Mesenchymal stem cell (in vitro differentiated cells and primary cell): Measurements from ENCODE around the gene TTPAL.
"Not testable (repeated sequence)": the region's sequence is repeated elsewhere in the genome, so short reads cannot be mapped to it uniquely, and the experiment has no call there.

Experiments
- DNase-seq: peaks from one replicate; pipeline ENCODE4 v3.0.0-alpha.2; 2013
- H2AFZ ChIP-seq: one replicate; pipeline ENCODE4 v1.6.1; 2013; ENCODE audit warnings: low read depth, mild to moderate bottlenecking, control low read depth, inconsistent platforms, low read length, moderate library complexity
- H2AK5ac ChIP-seq: 2 replicates; pipeline ENCODE4 v1.6.1; 2013; ENCODE audit warnings: low read length, moderate library complexity, mild to moderate bottlenecking, inconsistent platforms; ENCODE audit not compliant: severe bottlenecking
- H2BK120ac ChIP-seq: one replicate; pipeline ENCODE4 v1.6.1; 2013; ENCODE audit warnings: low read depth, mild to moderate bottlenecking, inconsistent platforms, low read length, moderate library complexity
- H2BK12ac ChIP-seq, 2 experiments: one replicate each; pipeline ENCODE4 v1.6.1; 2013; ENCODE audit warnings: inconsistent platforms in 2 of 2, low read length in 2 of 2, mild to moderate bottlenecking in 2 of 2, moderate library complexity in 2 of 2, control low read depth in 1 of 2
- H2BK15ac ChIP-seq: one replicate; pipeline ENCODE4 v1.6.1; 2013; ENCODE audit warnings: mild to moderate bottlenecking, low read depth, inconsistent platforms; ENCODE audit not compliant: poor library complexity, severe bottlenecking
- H2BK5ac ChIP-seq: 2 replicates; pipeline ENCODE4 v1.6.1; 2013; ENCODE audit warnings: low read depth, mild to moderate bottlenecking, low read length, control low read depth, inconsistent platforms; ENCODE audit not compliant: poor library complexity, severe bottlenecking
- H3K14ac ChIP-seq, 2 experiments: one replicate each; pipeline ENCODE4 v1.6.1; 2013; ENCODE audit warnings: inconsistent platforms in 2 of 2, low read length in 2 of 2, control low read depth in 1 of 2, mild to moderate bottlenecking in 1 of 2, moderate library complexity in 1 of 2
- H3K18ac ChIP-seq, 2 experiments: one replicate each; pipeline ENCODE4 v1.6.1; 2013; ENCODE audit warnings: inconsistent platforms in 2 of 2, low read length in 2 of 2, control low read depth in 1 of 2, low read depth in 1 of 2, mild to moderate bottlenecking in 1 of 2
- H3K23ac ChIP-seq, 2 experiments: one replicate each; pipeline ENCODE4 v1.6.1; 2013; ENCODE audit warnings: inconsistent platforms in 2 of 2, low read length in 2 of 2, mild to moderate bottlenecking in 2 of 2, moderate library complexity in 2 of 2, control low read depth in 1 of 2
- H3K27ac ChIP-seq: 2 replicates; pipeline ENCODE4 v1.5.1; 2013; ENCODE audit warnings: mild to moderate bottlenecking, moderate library complexity, low read length, control low read depth, inconsistent platforms; ENCODE audit not compliant: poor library complexity, severe bottlenecking
- H3K27me3 ChIP-seq, 2 experiments: 2 replicates each; pipeline versions ENCODE4 v1.6.1 to v1.7.0; 2013; ENCODE audit warnings: low read length in 2 of 2, mild to moderate bottlenecking in 2 of 2, moderate library complexity in 2 of 2, control low read depth in 1 of 2, inconsistent platforms in 1 of 2; ENCODE audit not compliant: control insufficient read depth in 1 of 2, insufficient read depth in 1 of 2
- H3K36me3 ChIP-seq, 2 experiments: 2 replicates each; pipeline versions ENCODE4 v1.6.1 to v1.7.0; 2013; ENCODE audit warnings: low read length in 2 of 2, control low read depth in 1 of 2, inconsistent platforms in 1 of 2, low read depth in 1 of 2, mild to moderate bottlenecking in 1 of 2; ENCODE audit not compliant: insufficient read depth in 2 of 2, control insufficient read depth in 1 of 2
- H3K4ac ChIP-seq, 2 experiments: one replicate each; pipeline ENCODE4 v1.6.1; 2013; ENCODE audit warnings: inconsistent platforms in 2 of 2, low read length in 2 of 2, mild to moderate bottlenecking in 2 of 2, moderate library complexity in 2 of 2, control low read depth in 1 of 2, low read depth in 1 of 2
- H3K4me1 ChIP-seq: 2 replicates; pipeline ENCODE4 v1.6.1; 2013; ENCODE audit warnings: low read depth, low read length, control low read depth; ENCODE audit not compliant: control insufficient read depth, insufficient read depth
- H3K4me2 ChIP-seq: 2 replicates; pipeline ENCODE4 v1.6.1; 2013; ENCODE audit warnings: low read length, mild to moderate bottlenecking, inconsistent platforms; ENCODE audit not compliant: poor library complexity, severe bottlenecking
- H3K4me3 ChIP-seq, 2 experiments: 2 replicates each; pipeline versions ENCODE4 v1.5.1 to v1.7.0; 2013; ENCODE audit warnings: low read length in 2 of 2, mild to moderate bottlenecking in 2 of 2, control low read depth in 1 of 2, low read depth in 1 of 2; ENCODE audit not compliant: insufficient read depth in 1 of 2
- H3K79me1 ChIP-seq: replicated peaks from 2 replicates; pipeline ENCODE4 v1.6.1; 2013; ENCODE audit warnings: mild to moderate bottlenecking, control low read depth, low read length, inconsistent platforms; ENCODE audit not compliant: poor library complexity, severe bottlenecking
- H3K9ac ChIP-seq: 2 replicates; pipeline ENCODE4 v1.7.0; 2013; ENCODE audit warnings: mild to moderate bottlenecking, low read length, moderate library complexity
- H3K9me3 ChIP-seq: 2 replicates; pipeline ENCODE4 v1.7.0; 2013; ENCODE audit warnings: mild to moderate bottlenecking, low read length; ENCODE audit not compliant: control insufficient read depth
- H4K8ac ChIP-seq: one replicate; pipeline ENCODE4 v1.6.1; 2013; ENCODE audit warnings: inconsistent platforms, mild to moderate bottlenecking, low read length, moderate library complexity
- H4K91ac ChIP-seq: one replicate; pipeline ENCODE4 v1.6.1; 2013; ENCODE audit warnings: mild to moderate bottlenecking, low read length, inconsistent platforms
- WGBS: methylation state at CpG from one replicate; pipeline ENCODE4 v1.1.7; 2013; ENCODE audit warnings: mixed read lengths; 5-methylcytosine and 5-hydroxymethylcytosine counted together

The TTPAL gene

DNA sequence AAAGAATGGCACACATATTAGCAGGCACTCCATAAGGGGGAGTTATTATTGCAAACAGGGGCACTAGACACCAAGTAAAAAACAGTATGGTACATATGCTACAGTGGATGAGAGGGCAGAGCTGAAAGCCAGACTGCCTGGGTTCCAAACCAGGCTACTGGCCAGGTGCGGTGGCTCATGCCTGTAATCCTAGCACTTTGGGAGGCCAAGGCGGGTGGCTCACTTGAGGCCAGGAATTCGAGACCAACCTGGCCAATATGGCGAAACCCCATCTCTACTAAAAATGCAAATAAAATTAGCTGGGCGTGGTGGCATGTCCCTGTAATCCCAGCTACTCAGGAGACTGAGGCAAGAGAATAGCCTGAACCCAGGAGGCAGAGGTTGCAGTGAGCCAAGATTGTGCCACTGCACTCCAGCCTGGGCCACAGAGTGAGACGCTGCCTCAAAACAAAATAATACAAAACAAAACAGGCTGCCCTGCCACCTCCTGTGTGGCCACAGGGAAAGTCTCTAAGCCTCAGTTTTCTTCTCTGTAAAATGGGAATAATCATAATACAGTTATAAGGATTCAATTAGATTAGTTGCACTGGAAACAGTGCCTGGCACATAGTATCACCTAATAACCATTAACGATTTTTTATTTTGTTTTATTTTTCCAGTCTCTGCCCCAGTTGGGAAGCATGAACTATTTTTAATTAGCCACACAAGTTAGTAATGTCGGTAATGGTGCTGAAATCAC is 7.5 kb upstream of the TTPAL start:
- Histone ChIP-seq H2AFZ (no peak overlapping the region), H2AK5ac (no peak overlapping the region), H2BK15ac (no peak overlapping the region), H3K4me3 (no peak overlapping the region), H4K8ac (peak overlapping the region; percentile 39), H3K14ac (no peak overlapping the region), H2BK5ac (no peak overlapping the region), H3K23ac (no peak overlapping the region), H3K18ac (no peak overlapping the region), H2BK120ac (no peak overlapping the region), H3K79me1 (no peaks in the 10 kb centered on the region), H3K4me1 (no peaks in the 10 kb centered on the region), H3K27ac (no peak overlapping the region), H3K9me3 (no peaks in the 10 kb centered on the region), H3K9ac (no peak overlapping the region), H3K36me3 (no peaks in the 10 kb centered on the region), H4K91ac (no peak overlapping the region), H3K4ac (peak overlapping the region in 1 of 2 experiments; percentile 30), H2BK12ac (no peak overlapping the region), H3K4me2 (no peak overlapping the region), H3K27me3 (peaks cover 0 to 3% of the 10 kb centered on the region in 2 experiments)
- DNase-seq, result no peak
- WGBS, result 95% methylated on average over 6 of the region's 8 CpGs

DNA sequence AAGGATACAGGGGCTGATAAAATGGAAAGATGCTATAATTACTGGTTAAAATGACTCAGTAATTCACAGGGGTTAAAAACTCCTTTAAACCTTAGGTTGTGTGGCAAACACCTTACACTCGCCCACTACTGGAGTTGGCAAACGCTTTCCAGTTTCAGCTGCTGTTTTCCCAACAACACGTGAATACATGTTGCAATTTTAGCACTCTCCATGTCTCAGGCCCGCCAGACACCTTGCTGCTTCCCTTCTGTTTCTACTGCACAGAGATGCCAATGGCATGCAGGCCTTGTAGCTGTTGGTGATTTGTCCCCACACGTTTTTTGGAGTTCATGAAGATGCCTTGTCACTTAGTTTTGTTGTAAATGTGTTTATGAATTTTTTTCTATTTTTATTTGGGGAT is 5.3 kb upstream of the TTPAL start:
- no peak overlapping the region for H3K23ac ChIP-seq

DNA sequence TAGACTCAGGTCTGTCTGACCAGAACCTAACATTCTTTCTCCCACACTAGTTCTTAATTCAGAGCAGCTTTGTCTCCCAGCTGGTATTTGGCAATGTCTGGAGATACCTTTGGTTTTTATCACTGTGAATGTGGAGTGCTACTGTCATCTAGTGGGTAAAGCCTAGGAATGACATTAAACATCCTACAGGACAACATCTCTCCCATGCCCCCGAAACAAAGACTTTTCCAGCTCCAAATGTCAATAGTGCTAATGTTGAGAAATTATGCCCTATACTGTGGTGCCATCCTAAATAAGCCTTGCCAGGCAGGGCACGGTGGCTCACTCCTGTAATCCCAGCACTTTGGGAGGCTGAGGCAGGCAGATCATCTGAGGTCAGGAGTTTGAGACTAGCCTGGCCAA is 4.2 kb upstream of the TTPAL start:
- H3K4ac ChIP-seq, result no peak overlapping the region
- H3K18ac ChIP-seq, result peak overlapping the region in 1 of 2 experiments; percentile 30
- H3K14ac ChIP-seq, result no peak overlapping the region
- WGBS, result 81% methylated on average over 2 of the region's 2 CpGs
- DNase-seq, result peak; percentile 43
- no peak overlapping the region for H3K23ac ChIP-seq
- H3K4me2 ChIP-seq, result no peak overlapping the region
- no peak overlapping the region for H2BK15ac ChIP-seq
- no peaks in the 10 kb centered on the region for H3K27me3 ChIP-seq
- H3K79me1 ChIP-seq, result peaks cover 8% of the 10 kb centered on the region
- H3K9me3 ChIP-seq, result no peaks in the 10 kb centered on the region
- H3K4me3 ChIP-seq, result no peak overlapping the region
- no peak overlapping the region for H3K27ac ChIP-seq
- H4K91ac ChIP-seq, result no peak overlapping the region
- no peak overlapping the region for H3K9ac ChIP-seq
- no peak overlapping the region for H2BK120ac ChIP-seq
- no peak overlapping the region for H2BK12ac ChIP-seq
- no peaks in the 10 kb centered on the region for H3K36me3 ChIP-seq
- peaks cover 4% of the 10 kb centered on the region for H3K4me1 ChIP-seq
- no peak overlapping the region for H2AFZ ChIP-seq
- no peak overlapping the region for H4K8ac ChIP-seq
- no peak overlapping the region for H2AK5ac ChIP-seq
- H2BK5ac ChIP-seq, result no peak overlapping the region

More for the DNA sequence above, 5.3 kb upstream of the TTPAL start:
- Histone ChIP-seq H2BK5ac (no peak overlapping the region), H3K4me1 (no peaks in the 10 kb centered on the region), H4K91ac (no peak overlapping the region), H3K9me3 (no peaks in the 10 kb centered on the region), H3K36me3 (no peaks in the 10 kb centered on the region), H3K79me1 (no peaks in the 10 kb centered on the region), H3K14ac (no peak overlapping the region), H2BK120ac (no peak overlapping the region), H3K18ac (no peak overlapping the region), H2AK5ac (no peak overlapping the region), H2BK15ac (no peak overlapping the region), H4K8ac (no peak overlapping the region), H3K4ac (no peak overlapping the region), H3K27ac (no peak overlapping the region), H3K4me3 (no peak overlapping the region), H3K9ac (no peak overlapping the region), H3K27me3 (no peaks in the 10 kb centered on the region), H2BK12ac (no peak overlapping the region), H2AFZ (no peak overlapping the region), H3K4me2 (no peak overlapping the region)
- no peak for DNase-seq
- 60% methylated on average over 5 of the region's 5 CpGs for WGBS

DNA sequence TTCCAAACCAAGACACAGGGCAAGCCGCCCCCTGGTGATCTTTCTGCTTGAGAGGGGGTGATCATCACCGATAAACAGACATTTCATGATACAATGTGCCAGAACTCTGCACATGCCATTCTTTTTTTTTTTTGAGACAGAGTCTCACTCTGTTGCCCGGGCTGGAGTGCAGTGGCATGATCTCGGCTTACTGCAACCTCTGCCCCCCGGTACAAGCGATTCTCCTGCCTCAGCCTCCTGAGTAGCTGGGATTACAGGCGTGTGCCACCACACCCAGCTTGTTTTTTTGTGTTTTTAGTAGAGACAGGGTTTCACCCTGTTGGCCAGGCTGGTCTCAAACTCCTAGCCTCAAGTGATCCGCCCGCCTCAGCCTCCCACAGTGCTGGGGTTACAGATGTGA is 3.4 kb upstream of the TTPAL start:
- H4K8ac ChIP-seq, H3K4ac ChIP-seq, H3K23ac ChIP-seq, H2BK120ac ChIP-seq, H3K4me2 ChIP-seq, H3K9ac ChIP-seq, H3K9me3 ChIP-seq, H2BK15ac ChIP-seq, H3K36me3 ChIP-seq, H3K14ac ChIP-seq, H4K91ac ChIP-seq, H2BK5ac ChIP-seq, H3K4me3 ChIP-seq, H3K4me1 ChIP-seq, DNase-seq, H2BK12ac ChIP-seq, H3K27me3 ChIP-seq, H3K27ac ChIP-seq, H2AK5ac ChIP-seq, H2AFZ ChIP-seq, H3K18ac ChIP-seq: not testable (repeated sequence)
- H3K79me1 ChIP-seq, result peaks cover 13% of the 10 kb centered on the region
- WGBS, result 90% methylated on average over 8 of the region's 9 CpGs
